ENCODE measurements around the gene CNTN5. TPM values are rescaled to one million over a fixed set of nuclear protein-coding genes. Genes with fewer than 3 reads are reported as not detected.

CNTN5 gene
- polyA plus RNA-seq, 1 donor (not counting 4 experiments of a cell fraction or from before 2014, with no cell fraction given) = not detected

GRCh38 chr11:99449345-99449744 lies 428.6 kb downstream of the CNTN5 start:
- Histone ChIP-seq H3K9me1 (ENCODE audit: control insufficient read depth, extremely low read depth, insufficient read depth, low read length) (no peaks in the 10 kb centered on the region), H3K4me3 (ENCODE audit: control insufficient read depth in 2 of 3, extremely low read depth in 1 of 3, insufficient read depth in 2 of 3, low read depth in 1 of 3, low read length in 3 of 3) (no peak overlapping the region), H2AFZ (ENCODE audit: control insufficient read depth, low read length) (no peak overlapping the region), H3K4me2 (ENCODE audit: control insufficient read depth, extremely low read depth, insufficient read depth, low read depth, low read length) (no peak overlapping the region), H3K4me1 (ENCODE audit: control insufficient read depth, extremely low read depth, insufficient read depth, low read length) (no peaks in the 10 kb centered on the region), H3K9me3 (ENCODE audit: control insufficient read depth, low read depth, low read length) (no peaks in the 10 kb centered on the region), H4K20me1 (ENCODE audit: control insufficient read depth, extremely low read depth, insufficient read depth, low read length) (no peaks in the 10 kb centered on the region), H3K27me3 (ENCODE audit: control insufficient read depth, extremely low read depth, insufficient read depth, low read length) (no peaks in the 10 kb centered on the region), H3K36me3 (ENCODE audit: control insufficient read depth in 2 of 2, extremely low read depth in 1 of 2, insufficient read depth in 2 of 2, low read length in 2 of 2) (no peaks in the 10 kb centered on the region), H3K79me2 (ENCODE audit: control insufficient read depth, insufficient read depth, low read length) (no peaks in the 10 kb centered on the region), H3K27ac (ENCODE audit: control insufficient read depth, insufficient read depth, low read length) (no peak overlapping the region), H3K9ac (ENCODE audit: control insufficient read depth, extremely low read depth, insufficient read depth, low read length) (no peak overlapping the region)
- dilution Hi-C loops (cut with MboI; ENCODE audit: extremely low pct_ligation_motif_present, low sequenced_read_pairs) = no loop called here
- no peak for FAIRE-seq
- TF ChIP-seq EZH2 (IDR thresholded peaks at IDR 0.05; ENCODE audit: low read length) = no peak
- no peak for DNase-seq (ENCODE audit: low read depth, low spot score)

- no peaks in the 10 kb centered on the region for H3K27me3 ChIP-seq (ENCODE audit: control insufficient read depth, extremely low read depth, insufficient read depth, low read length)
- TF ChIP-seq CTCF (optimal IDR thresholded peaks at IDR 0.05 in 1 of 3, IDR thresholded peaks at IDR 0.05 in 1 of 3, conservative IDR thresholded peaks at IDR 0.05 in 1 of 3; ENCODE audit: extremely low read depth in 1 of 3, insufficient read depth in 2 of 3, low read length in 3 of 3) (no peak), EZH2 (IDR thresholded peaks at IDR 0.05; ENCODE audit: low read length) (no peak)
- no peaks in the 10 kb centered on the region for H4K20me1 ChIP-seq (ENCODE audit: control insufficient read depth, extremely low read depth, insufficient read depth, low read length)
- H3K9me1 ChIP-seq (ENCODE audit: control insufficient read depth, extremely low read depth, insufficient read depth, low read length) = no peaks in the 10 kb centered on the region
- no peaks in the 10 kb centered on the region for H3K9me3 ChIP-seq (ENCODE audit: control insufficient read depth, low read depth, low read length)
- no peaks in the 10 kb centered on the region for H3K4me1 ChIP-seq (ENCODE audit: control insufficient read depth, extremely low read depth, insufficient read depth, low read length)
- FAIRE-seq = no peak
- no peak overlapping the region for H3K27ac ChIP-seq (ENCODE audit: control insufficient read depth, insufficient read depth, low read length)
- H3K9ac ChIP-seq (ENCODE audit: control insufficient read depth, extremely low read depth, insufficient read depth, low read length) = no peak overlapping the region
- no peaks in the 10 kb centered on the region for H3K36me3 ChIP-seq (ENCODE audit: control insufficient read depth in 2 of 2, extremely low read depth in 1 of 2, insufficient read depth in 2 of 2, low read length in 2 of 2)
- H3K79me2 ChIP-seq (ENCODE audit: control insufficient read depth, insufficient read depth, low read length) = no peaks in the 10 kb centered on the region
- DNase-seq (ENCODE audit: low read depth, low spot score) = no peak
- dilution Hi-C loops (cut with MboI; ENCODE audit: extremely low pct_ligation_motif_present, low sequenced_read_pairs) = no loop called here
- no peak overlapping the region for H2AFZ ChIP-seq (ENCODE audit: control insufficient read depth, low read length)
- H3K4me2 ChIP-seq (ENCODE audit: control insufficient read depth, extremely low read depth, insufficient read depth, low read depth, low read length) = no peak overlapping the region
- H3K4me3 ChIP-seq (ENCODE audit: control insufficient read depth in 2 of 3, extremely low read depth in 1 of 3, insufficient read depth in 2 of 3, low read depth in 1 of 3, low read length in 3 of 3) = no peak overlapping the region
Measured at GRCh38 chr11:99452075-99452474, 431.3 kb downstream of the CNTN5 start.

- H3K27me3 ChIP-seq (ENCODE audit: control insufficient read depth, extremely low read depth, insufficient read depth, low read length) = no peaks in the 10 kb centered on the region
- H2AFZ ChIP-seq (ENCODE audit: control insufficient read depth, low read length) = no peak overlapping the region
- H3K79me2 ChIP-seq (ENCODE audit: control insufficient read depth, insufficient read depth, low read length) = no peaks in the 10 kb centered on the region
- no peaks in the 10 kb centered on the region for H4K20me1 ChIP-seq (ENCODE audit: control insufficient read depth, extremely low read depth, insufficient read depth, low read length)
- no peak overlapping the region for H3K4me3 ChIP-seq (ENCODE audit: control insufficient read depth in 2 of 3, extremely low read depth in 1 of 3, insufficient read depth in 2 of 3, low read depth in 1 of 3, low read length in 3 of 3)
- no peak for TF ChIP-seq CTCF (optimal IDR thresholded peaks at IDR 0.05 in 1 of 3, IDR thresholded peaks at IDR 0.05 in 1 of 3, conservative IDR thresholded peaks at IDR 0.05 in 1 of 3; ENCODE audit: extremely low read depth in 1 of 3, insufficient read depth in 2 of 3, low read length in 3 of 3)
- no peak for TF ChIP-seq EZH2 (IDR thresholded peaks at IDR 0.05; ENCODE audit: low read length)
- H3K27ac ChIP-seq (ENCODE audit: control insufficient read depth, insufficient read depth, low read length) = no peak overlapping the region
- dilution Hi-C loops (cut with MboI; ENCODE audit: extremely low pct_ligation_motif_present, low sequenced_read_pairs) = no loop called here
- DNase-seq (ENCODE audit: low read depth, low spot score) = no peak
- no peaks in the 10 kb centered on the region for H3K4me1 ChIP-seq (ENCODE audit: control insufficient read depth, extremely low read depth, insufficient read depth, low read length)
- no peaks in the 10 kb centered on the region for H3K36me3 ChIP-seq (ENCODE audit: control insufficient read depth in 2 of 2, extremely low read depth in 1 of 2, insufficient read depth in 2 of 2, low read length in 2 of 2)
- H3K9me1 ChIP-seq (ENCODE audit: control insufficient read depth, extremely low read depth, insufficient read depth, low read length) = no peaks in the 10 kb centered on the region
- no peak overlapping the region for H3K9ac ChIP-seq (ENCODE audit: control insufficient read depth, extremely low read depth, insufficient read depth, low read length)
- H3K4me2 ChIP-seq (ENCODE audit: control insufficient read depth, extremely low read depth, insufficient read depth, low read depth, low read length) = no peak overlapping the region
- no peak for FAIRE-seq
- H3K9me3 ChIP-seq (ENCODE audit: control insufficient read depth, low read depth, low read length) = no peaks in the 10 kb centered on the region
Measured at GRCh38 chr11:99461913-99462312, 441.2 kb downstream of the CNTN5 start.
